ENCODE results near the gene MGRN1.

Gene MGRN1

GRCh38 chr16:4614571-4615383 lies 9.8 kb upstream of the MGRN1 start, which contains the start of gene UBALD1:
UBALD1 (minus strand) TSS chr16:4614888; CDS start chr16:4614797, 91 bp downstream.
- H4K8ac ChIP-seq (ENCODE audit: low read length), result peak within 1 kb of the TSS; percentile 97
- H3K9ac ChIP-seq (ENCODE audit: low read length), result peak within 1 kb of the TSS; percentile 89
- peak within 1 kb of the TSS; percentile 97 for H2BK15ac ChIP-seq (ENCODE audit: low read depth, poor library complexity, severe bottlenecking)
- peak within 1 kb of the TSS; percentile 96 for H4K91ac ChIP-seq (ENCODE audit: low read length)
- peak within 1 kb of the TSS; percentile 89 for H2AFZ ChIP-seq (ENCODE audit: low read depth, low read length)
- peaks cover 57% of the 10 kb centered on the region for H3K4me1 ChIP-seq (ENCODE audit: control insufficient read depth, insufficient read depth, low read depth, low read length)
- H3K18ac ChIP-seq (ENCODE audit: low read depth in 1 of 2, low read length in 2 of 2), result peak within 1 kb of the TSS; percentile 94 to 96
- H3K4me3 ChIP-seq (ENCODE audit: insufficient read depth in 1 of 2, low read depth in 1 of 2, low read length in 2 of 2), result peak within 1 kb of the TSS; percentile 95 to 97
- no peaks in the 10 kb centered on the region for H3K9me3 ChIP-seq (ENCODE audit: control insufficient read depth, low read length)
- H3K4ac ChIP-seq (ENCODE audit: low read depth in 1 of 2, low read length in 2 of 2), result peak within 1 kb of the TSS; percentile 92 to 94
- peak within 1 kb of the TSS; percentile 93 to 98 for H2BK12ac ChIP-seq (ENCODE audit: low read length in 2 of 2)
- H2BK5ac ChIP-seq (ENCODE audit: low read depth, low read length, poor library complexity, severe bottlenecking), result peak within 1 kb of the TSS; percentile 89
- H3K27me3 ChIP-seq (ENCODE audit: control insufficient read depth in 1 of 2, insufficient read depth in 1 of 2, low read length in 2 of 2), result no peaks in the 10 kb centered on the region
- peak within 1 kb of the TSS; percentile 90 for H2BK120ac ChIP-seq (ENCODE audit: low read depth, low read length)
- peak within 1 kb of the TSS; percentile 40 for H2AK5ac ChIP-seq (ENCODE audit: low read length, severe bottlenecking)
- peaks cover 0 to 23% of the 10 kb centered on the region in 2 experiments for H3K36me3 ChIP-seq (ENCODE audit: control insufficient read depth in 1 of 2, insufficient read depth in 2 of 2, low read depth in 1 of 2, low read length in 2 of 2)
- peak within 1 kb of the TSS; percentile 87 to 89 for H3K14ac ChIP-seq (ENCODE audit: low read length in 2 of 2)
- peak within 1 kb of the TSS; percentile 76 for H3K27ac ChIP-seq (ENCODE audit: low read length, poor library complexity, severe bottlenecking)
- peaks cover 24% of the 10 kb centered on the region for H3K79me1 ChIP-seq (replicated peaks; ENCODE audit: low read length, poor library complexity, severe bottlenecking)
- peak within 1 kb of the TSS in 1 of 2 experiments; percentile 98 for H3K23ac ChIP-seq (ENCODE audit: low read length in 2 of 2)
- DNase-seq, result peak; percentile 93
- H3K4me2 ChIP-seq (ENCODE audit: low read length, poor library complexity, severe bottlenecking), result peak within 1 kb of the TSS; percentile 84
- 16% methylated on average over 100 of the region's 100 CpGs for WGBS

GRCh38 chr16:4615384-4616046 lies 9.1 kb upstream of the MGRN1 start:
- no peak for DNase-seq
- Histone ChIP-seq H3K18ac (ENCODE audit: low read depth in 1 of 2, low read length in 2 of 2) (peak overlapping the region; percentile 78 to 96), H4K91ac (ENCODE audit: low read length) (peak overlapping the region; percentile 95), H4K8ac (ENCODE audit: low read length) (peak overlapping the region; percentile 100), H3K23ac (ENCODE audit: low read length in 2 of 2) (no peak overlapping the region), H3K14ac (ENCODE audit: low read length in 2 of 2) (peak overlapping the region in 1 of 2 experiments; percentile 36), H3K27me3 (ENCODE audit: control insufficient read depth in 1 of 2, insufficient read depth in 1 of 2, low read length in 2 of 2) (no peaks in the 10 kb centered on the region), H3K4me1 (ENCODE audit: control insufficient read depth, insufficient read depth, low read depth, low read length) (peaks cover 50% of the 10 kb centered on the region), H3K4me2 (ENCODE audit: low read length, poor library complexity, severe bottlenecking) (peak overlapping the region; percentile 84), H2BK15ac (ENCODE audit: low read depth, poor library complexity, severe bottlenecking) (no peak overlapping the region), H3K4ac (ENCODE audit: low read depth in 1 of 2, low read length in 2 of 2) (peak overlapping the region; percentile 29 to 87), H3K79me1 (replicated peaks; ENCODE audit: low read length, poor library complexity, severe bottlenecking) (peaks cover 17% of the 10 kb centered on the region), H3K36me3 (ENCODE audit: control insufficient read depth in 1 of 2, insufficient read depth in 2 of 2, low read depth in 1 of 2, low read length in 2 of 2) (peaks cover 0 to 16% of the 10 kb centered on the region in 2 experiments), H2BK12ac (ENCODE audit: low read length in 2 of 2) (peak overlapping the region; percentile 93 to 98), H3K27ac (ENCODE audit: low read length, poor library complexity, severe bottlenecking) (peak overlapping the region; percentile 76), H2AFZ (ENCODE audit: low read depth, low read length) (peak overlapping the region; percentile 95), H3K9me3 (ENCODE audit: control insufficient read depth, low read length) (no peaks in the 10 kb centered on the region), H2AK5ac (ENCODE audit: low read length, severe bottlenecking) (peak overlapping the region; percentile 40), H2BK120ac (ENCODE audit: low read depth, low read length) (peak overlapping the region; percentile 42), H3K4me3 (ENCODE audit: insufficient read depth in 1 of 2, low read depth in 1 of 2, low read length in 2 of 2) (peak overlapping the region; percentile 32 to 95), H3K9ac (ENCODE audit: low read length) (peak overlapping the region; percentile 89), H2BK5ac (ENCODE audit: low read depth, low read length, poor library complexity, severe bottlenecking) (peak overlapping the region; percentile 57)
- WGBS, result 94% methylated on average over 39 of the region's 39 CpGs

GRCh38 chr16:4616047-4616811 lies 8.4 kb upstream of the MGRN1 start:
- Histone ChIP-seq H3K9me3 (ENCODE audit: control insufficient read depth, low read length) (no peaks in the 10 kb centered on the region), H3K27ac (ENCODE audit: low read length, poor library complexity, severe bottlenecking) (peak overlapping the region; percentile 95), H2AFZ (ENCODE audit: low read depth, low read length) (peak overlapping the region; percentile 95), H3K4me1 (ENCODE audit: control insufficient read depth, insufficient read depth, low read depth, low read length) (peaks cover 42% of the 10 kb centered on the region), H3K18ac (ENCODE audit: low read depth in 1 of 2, low read length in 2 of 2) (peak overlapping the region; percentile 88 to 94), H2BK12ac (ENCODE audit: low read length in 2 of 2) (peak overlapping the region; percentile 78 to 93), H3K36me3 (ENCODE audit: control insufficient read depth in 1 of 2, insufficient read depth in 2 of 2, low read depth in 1 of 2, low read length in 2 of 2) (peaks cover 0 to 10% of the 10 kb centered on the region in 2 experiments), H2BK15ac (ENCODE audit: low read depth, poor library complexity, severe bottlenecking) (peak overlapping the region; percentile 96), H3K4me2 (ENCODE audit: low read length, poor library complexity, severe bottlenecking) (peak overlapping the region; percentile 84), H3K4me3 (ENCODE audit: insufficient read depth in 1 of 2, low read depth in 1 of 2, low read length in 2 of 2) (peak overlapping the region; percentile 60 to 95), H2BK5ac (ENCODE audit: low read depth, low read length, poor library complexity, severe bottlenecking) (peak overlapping the region; percentile 92), H3K9ac (ENCODE audit: low read length) (peak overlapping the region; percentile 98), H4K91ac (ENCODE audit: low read length) (peak overlapping the region; percentile 95), H2BK120ac (ENCODE audit: low read depth, low read length) (peak overlapping the region; percentile 42), H3K27me3 (ENCODE audit: control insufficient read depth in 1 of 2, insufficient read depth in 1 of 2, low read length in 2 of 2) (no peaks in the 10 kb centered on the region), H3K4ac (ENCODE audit: low read depth in 1 of 2, low read length in 2 of 2) (peak overlapping the region; percentile 29 to 87), H3K14ac (ENCODE audit: low read length in 2 of 2) (peak overlapping the region in 1 of 2 experiments; percentile 36), H3K79me1 (replicated peaks; ENCODE audit: low read length, poor library complexity, severe bottlenecking) (peaks cover 11% of the 10 kb centered on the region), H4K8ac (ENCODE audit: low read length) (peak overlapping the region; percentile 100), H2AK5ac (ENCODE audit: low read length, severe bottlenecking) (peak overlapping the region; percentile 75), H3K23ac (ENCODE audit: low read length in 2 of 2) (peak overlapping the region in 1 of 2 experiments; percentile 6)
- peak; percentile 100 for DNase-seq
- 2% methylated on average over 55 of the region's 57 CpGs for WGBS

Data from mesenchymal stem cell (in vitro differentiated cells and primary cell).